Muscle of back (tissue), 11 donors: Measurements from ENCODE around the gene ATP1A4. TPM values are rescaled to one million over a fixed set of nuclear protein-coding genes. Genes with fewer than 3 reads are reported as not detected.
"Not testable (repeated sequence)": the region's sequence is repeated elsewhere in the genome, so short reads cannot be mapped to it uniquely, and the experiment has no call there.

ENCODE experiments used
- DNase-seq, 3 donors: peaks; one replicate each; pipeline versions ENCODE4 v3.0.0 to v3.0.0-alpha.2; 2013
- polyA plus RNA-seq, 10 donors: library from polyadenylated mRNA; unstranded; fragments of 120-200 nt; gene quantifications; one replicate each; pipeline ENCODE4 v1.2.1, GENCODE V29; 2013; ENCODE audit not compliant: insufficient read length in 10 of 10

The ATP1A4 gene
- polyA plus RNA-seq, 10 donors = 0.71 to 6.2 (median 2.3) TPM

DNA sequence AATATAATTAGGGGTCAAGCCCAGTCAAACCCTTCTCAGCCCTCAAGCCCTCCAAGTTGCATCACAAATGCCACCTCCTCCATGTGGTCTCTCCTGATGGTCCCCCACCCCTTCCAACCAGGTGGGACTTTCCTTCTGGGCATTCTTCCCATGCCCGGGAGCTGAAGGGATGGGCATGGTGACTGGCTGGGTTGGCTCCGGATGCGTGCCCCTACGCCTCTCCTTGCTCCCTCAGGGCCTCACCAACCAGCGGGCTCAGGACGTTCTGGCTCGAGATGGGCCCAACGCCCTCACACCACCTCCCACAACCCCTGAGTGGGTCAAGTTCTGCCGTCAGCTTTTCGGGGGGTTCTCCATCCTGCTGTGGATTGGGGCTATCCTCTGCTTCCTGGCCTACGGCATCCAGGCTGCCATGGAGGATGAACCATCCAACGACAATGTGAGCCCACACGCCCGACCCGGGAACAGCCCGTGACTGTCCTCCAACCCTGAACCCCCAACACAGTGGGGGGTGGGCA lies 28.4 kb upstream of the ATP1A4 start:
- no peak for DNase-seq

DNA sequence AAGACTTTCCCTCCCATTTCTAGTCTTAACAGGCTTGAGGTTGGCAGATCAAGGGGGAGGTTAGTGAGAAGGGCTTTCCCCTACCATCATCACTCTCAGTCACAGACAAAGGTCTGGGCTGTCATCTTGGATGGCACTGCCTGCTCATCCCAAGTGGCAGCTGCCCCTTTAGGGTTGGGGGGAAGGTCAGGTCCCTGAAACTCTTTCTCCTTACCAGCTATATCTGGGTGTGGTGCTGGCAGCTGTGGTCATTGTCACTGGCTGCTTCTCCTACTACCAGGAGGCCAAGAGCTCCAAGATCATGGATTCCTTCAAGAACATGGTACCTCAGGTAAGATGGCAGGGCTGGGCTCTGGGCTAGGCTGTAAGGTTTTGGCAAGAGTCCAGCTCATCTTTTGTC lies 27.7 kb upstream of the ATP1A4 start:
- DNase-seq = no peak

DNA sequence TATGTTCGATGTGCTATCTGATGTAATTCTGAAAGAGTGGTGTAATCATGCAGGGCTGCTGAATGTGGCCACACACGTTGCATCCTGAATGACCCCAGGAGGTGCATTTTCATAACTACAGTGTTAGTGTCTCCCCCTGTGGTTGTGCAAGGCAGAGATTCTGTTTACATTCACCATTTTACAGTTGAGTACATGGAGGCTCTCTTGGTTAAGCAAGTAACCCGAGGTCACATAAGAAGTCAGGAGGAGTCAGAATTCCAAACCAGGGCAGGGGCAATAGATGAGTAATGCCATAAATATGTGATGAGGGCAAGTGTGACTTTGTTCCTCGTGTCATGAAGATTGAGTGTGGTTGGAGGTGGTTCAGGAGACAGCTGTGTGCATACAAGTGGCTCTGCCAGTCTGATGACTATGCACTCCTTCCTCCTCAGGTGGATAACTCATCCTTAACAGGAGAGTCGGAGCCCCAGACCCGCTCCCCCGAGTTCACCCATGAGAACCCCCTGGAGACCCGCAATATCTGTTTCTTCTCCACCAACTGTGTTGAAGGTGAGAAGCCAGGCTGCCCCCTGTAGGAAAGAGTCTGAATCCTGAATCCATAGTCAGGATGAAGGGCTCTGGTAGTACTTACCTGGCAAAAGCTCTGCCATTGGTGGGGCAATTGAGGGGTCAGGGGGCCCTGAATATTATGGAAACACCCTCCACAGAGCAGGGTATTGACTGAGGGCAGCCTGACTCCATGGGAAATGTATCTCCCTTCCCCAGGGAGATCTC lies 26.5 kb upstream of the ATP1A4 start:
- no peak for DNase-seq

DNA sequence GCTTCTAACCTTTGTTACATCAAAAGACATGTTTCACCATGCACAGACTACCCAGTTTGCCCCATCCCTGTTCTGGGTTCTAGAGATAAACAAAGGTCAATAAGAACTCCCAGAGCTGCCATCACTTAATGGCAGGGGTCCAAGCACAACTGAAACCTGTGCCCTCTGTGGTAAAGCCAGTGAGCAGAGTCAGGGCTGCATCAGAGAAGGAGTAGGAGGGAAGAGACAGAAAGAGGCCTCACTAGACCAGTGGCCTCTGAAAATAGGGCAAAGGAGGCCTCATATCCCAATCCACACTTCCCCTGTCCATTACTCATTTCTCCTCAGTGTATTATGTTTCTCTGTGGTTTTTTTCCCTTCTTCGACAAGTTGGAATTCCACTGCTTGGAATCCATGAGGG lies 25.7 kb upstream of the ATP1A4 start:
- no peak for DNase-seq

DNA sequence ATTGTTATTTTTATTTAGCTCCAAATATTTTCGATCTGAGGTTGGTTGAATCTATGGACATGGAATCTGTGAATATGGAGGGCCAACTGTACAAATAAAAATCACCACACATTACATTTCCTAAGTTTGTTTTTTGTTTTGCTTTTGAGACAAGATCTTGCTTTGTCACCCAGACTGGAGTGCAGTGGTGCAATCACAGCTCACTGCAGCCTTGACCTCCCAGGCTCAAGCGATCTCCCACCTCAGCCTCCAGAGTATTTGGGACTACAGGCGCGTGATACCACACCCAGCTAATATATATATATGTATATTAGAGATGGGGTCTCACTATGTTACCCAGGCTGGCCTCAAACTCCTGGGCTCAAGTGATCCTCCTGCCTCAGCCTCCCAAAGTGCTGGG lies 25.1 kb upstream of the ATP1A4 start:
- DNase-seq = not testable (repeated sequence)

DNA sequence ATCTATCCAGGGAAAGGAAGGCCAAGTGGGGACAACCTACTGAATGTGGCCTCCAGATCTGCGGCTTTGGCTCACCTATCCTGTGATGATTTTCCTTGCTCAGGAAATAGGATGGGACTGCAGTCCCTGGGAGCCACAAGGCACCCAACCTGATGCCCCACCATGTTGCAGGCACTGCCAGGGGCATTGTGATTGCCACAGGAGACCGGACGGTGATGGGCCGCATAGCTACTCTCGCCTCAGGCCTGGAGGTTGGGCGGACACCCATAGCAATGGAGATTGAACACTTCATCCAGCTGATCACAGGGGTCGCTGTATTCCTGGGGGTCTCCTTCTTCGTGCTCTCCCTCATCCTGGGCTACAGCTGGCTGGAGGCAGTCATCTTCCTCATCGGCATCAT lies 24.0 kb upstream of the ATP1A4 start:
- DNase-seq = no peak

DNA sequence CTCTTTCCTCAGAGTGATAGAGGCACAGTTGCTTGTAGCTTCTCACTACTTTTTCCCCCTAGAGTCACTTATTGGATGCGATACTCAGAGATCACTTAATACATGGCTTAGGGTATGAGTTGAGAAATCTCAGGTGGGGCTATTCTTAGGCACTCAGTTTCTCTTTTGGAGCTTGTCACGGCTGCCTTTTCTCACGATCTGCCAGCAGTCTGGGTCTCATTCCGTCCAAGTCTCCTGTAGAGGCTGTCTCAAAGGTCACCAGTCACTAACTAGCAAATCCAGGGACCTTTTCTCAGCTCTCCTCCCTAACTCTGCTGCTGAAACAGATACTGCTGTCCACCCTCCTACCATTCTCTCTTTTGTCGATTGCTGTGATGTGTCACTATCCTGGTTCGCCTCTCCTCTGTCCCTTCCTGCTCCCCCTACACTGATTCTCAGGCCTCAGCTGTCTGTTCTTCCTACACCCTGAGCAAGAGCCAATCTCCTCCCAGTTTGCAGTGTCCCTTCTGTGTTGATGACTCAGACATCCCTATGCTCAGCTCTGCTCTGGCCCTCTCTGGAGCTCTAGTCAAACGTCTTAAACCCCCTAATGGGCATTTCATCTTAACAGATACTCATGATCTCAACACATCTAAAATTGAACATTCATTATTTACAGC lies 23.4 kb upstream of the ATP1A4 start:
- DNase-seq = peak in 1 of 3 donors; percentile 49

DNA sequence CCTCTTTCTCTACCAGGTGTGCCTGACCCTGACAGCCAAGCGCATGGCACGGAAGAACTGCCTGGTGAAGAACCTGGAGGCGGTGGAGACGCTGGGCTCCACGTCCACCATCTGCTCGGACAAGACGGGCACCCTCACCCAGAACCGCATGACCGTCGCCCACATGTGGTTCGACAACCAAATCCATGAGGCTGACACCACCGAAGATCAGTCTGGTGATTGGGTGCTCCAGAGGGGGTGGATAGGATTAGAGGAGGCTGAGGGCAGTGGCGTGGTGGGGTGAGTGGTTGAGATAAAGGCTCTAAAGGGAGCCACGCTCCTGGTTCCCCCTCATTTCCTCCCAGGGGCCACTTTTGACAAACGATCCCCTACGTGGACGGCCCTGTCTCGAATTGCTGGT lies 22.8 kb upstream of the ATP1A4 start:
- DNase-seq = no peak

DNA sequence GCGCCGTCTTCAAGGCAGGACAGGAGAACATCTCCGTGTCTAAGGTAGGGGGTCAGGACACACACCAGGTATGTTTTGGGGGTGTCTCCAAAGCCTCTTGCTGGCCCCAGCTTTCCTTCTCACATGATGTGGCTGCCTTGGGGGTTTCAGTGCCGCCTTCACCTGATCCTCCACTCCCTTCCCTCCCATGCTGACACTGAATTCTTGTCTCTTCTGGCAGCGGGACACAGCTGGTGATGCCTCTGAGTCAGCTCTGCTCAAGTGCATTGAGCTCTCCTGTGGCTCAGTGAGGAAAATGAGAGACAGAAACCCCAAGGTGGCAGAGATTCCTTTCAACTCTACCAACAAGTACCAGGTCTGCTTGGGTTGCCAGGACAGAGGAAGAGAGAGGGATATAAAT lies 22.4 kb upstream of the ATP1A4 start:
- DNase-seq = no peak

DNA sequence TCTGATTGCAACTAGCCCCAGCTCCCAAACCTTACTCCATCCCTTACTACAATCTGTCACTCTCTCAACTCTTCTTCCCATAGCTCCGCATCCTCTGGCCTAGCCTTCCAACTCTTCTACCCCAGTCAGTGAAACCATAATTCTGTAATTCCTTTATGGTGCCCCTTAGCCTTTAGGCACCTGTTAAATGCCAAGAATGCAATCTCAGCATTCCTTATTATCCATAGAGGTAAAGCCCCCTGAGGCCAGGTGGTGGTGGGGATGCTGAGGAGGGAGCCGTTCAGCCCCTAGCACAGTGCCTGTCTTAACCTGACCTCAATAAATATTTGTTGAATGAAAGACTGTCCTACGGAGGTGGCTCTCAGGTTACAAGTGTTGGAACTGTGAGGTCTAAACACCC lies 21.8 kb upstream of the ATP1A4 start:
- no peak for DNase-seq

DNA sequence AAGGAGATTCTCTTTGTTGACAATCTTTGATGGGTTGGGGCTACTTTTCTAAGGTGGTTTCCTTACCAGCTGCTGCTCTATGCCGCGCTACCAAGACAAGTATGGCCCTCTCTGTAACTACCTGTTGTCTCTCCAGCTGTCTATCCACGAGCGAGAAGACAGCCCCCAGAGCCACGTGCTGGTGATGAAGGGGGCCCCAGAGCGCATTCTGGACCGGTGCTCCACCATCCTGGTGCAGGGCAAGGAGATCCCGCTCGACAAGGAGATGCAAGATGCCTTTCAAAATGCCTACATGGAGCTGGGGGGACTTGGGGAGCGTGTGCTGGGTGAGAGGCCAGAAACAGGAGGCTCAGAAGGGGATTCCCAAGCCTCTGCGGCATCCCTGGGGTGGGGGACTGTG lies 21.4 kb upstream of the ATP1A4 start:
- DNase-seq = no peak

DNA sequence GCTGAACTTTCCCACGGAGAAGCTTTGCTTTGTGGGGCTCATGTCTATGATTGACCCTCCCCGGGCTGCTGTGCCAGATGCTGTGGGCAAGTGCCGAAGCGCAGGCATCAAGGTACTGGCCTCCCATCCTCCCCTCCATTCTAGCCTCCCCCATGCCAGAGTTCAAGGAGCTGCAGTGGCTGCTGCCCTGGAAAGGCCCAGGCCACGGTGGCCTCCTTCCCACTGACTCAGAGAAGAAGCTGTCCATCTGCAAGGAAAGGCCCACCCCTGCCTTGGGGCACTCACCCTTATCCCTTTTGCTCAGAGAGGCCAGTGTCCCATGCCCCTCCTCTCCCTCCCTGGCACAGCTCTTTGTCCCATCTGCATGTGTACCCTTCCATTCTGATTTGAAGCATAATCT lies 20.9 kb upstream of the ATP1A4 start:
- DNase-seq = no peak

DNA sequence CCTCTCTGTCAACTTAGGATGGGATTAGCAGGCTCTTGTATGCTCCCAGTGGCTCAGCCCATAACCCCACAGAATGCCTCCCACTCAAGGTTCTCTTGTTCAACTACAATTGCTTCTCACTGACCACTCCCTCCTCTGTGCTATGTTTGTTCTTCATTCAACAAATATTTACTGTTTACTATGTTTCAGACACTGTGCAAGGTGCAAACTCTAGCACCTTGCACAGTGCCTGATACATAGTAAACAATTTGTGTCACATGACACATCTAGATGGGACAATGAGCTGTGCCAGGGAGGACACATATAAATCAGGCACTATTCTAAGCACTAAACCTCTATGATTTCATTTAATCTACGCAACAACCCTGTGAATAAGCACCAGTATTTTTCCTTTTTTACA lies 20.5 kb upstream of the ATP1A4 start:
- DNase-seq = no peak

DNA sequence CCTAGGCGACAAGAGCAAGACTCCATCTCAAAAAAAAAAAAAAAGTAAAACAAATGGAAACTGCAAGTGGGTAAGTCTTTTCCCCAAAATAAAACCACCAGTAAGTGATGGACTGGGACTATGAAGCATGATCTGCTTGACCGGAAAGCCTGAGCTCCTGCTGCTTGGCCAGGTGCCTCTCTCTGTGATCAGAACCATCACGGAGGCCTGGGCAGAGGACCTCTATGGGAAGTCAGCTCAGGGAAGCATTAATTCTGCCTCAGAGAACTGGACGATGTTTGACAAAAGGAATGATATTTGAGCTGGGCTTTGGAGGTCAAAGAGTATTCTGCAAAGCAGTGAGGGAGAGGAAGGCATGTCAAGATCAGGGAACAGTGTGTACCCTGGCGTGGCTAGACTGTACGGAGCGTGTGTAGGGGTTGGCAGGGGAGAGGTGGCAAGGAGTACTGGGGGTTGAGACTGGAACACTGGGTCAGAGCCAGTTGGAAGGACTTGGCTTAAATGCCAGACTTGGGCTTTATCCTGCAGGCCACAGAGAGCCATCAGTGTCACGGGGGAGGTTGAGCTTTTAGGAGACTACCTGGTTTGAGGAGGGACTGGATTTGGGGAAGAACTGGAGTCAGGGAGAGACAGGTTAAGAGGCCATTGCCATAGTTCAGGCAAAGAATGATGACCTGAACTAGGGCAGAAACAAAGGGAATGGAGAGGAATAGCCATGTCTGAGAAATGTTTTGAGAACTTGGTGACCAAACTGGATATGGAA lies 19.4 kb upstream of the ATP1A4 start:
- DNase-seq = no peak

DNA sequence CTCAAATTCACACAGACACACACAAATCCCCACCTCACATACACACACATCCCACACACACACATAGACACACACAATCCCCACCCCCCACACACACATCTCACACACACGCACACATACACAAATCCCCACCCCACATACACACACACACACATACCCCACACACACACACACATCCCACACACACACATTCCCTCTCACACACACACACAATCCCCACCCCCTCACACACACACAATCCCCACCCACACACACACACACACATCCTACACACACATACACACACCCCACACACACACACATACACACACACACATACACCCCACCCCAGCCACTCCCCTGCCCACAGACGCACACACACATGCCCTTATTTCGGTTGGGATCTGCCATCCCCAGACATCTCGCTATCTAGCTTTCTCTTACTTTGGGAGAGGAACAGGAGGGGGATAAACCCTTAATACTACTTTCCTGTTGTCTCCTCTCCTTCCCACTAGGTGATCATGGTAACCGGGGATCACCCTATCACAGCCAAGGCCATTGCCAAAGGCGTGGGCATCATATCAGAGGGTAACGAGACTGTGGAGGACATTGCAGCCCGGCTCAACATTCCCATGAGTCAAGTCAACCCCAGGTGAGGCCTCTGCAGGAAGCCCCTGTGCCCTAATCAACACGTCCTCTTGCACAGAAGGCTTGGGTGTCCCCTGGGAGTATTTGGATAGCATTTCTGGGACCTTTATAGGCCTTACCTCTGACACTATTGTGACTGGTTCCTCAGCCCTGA lies 17.2 kb upstream of the ATP1A4 start:
- no peak for DNase-seq

DNA sequence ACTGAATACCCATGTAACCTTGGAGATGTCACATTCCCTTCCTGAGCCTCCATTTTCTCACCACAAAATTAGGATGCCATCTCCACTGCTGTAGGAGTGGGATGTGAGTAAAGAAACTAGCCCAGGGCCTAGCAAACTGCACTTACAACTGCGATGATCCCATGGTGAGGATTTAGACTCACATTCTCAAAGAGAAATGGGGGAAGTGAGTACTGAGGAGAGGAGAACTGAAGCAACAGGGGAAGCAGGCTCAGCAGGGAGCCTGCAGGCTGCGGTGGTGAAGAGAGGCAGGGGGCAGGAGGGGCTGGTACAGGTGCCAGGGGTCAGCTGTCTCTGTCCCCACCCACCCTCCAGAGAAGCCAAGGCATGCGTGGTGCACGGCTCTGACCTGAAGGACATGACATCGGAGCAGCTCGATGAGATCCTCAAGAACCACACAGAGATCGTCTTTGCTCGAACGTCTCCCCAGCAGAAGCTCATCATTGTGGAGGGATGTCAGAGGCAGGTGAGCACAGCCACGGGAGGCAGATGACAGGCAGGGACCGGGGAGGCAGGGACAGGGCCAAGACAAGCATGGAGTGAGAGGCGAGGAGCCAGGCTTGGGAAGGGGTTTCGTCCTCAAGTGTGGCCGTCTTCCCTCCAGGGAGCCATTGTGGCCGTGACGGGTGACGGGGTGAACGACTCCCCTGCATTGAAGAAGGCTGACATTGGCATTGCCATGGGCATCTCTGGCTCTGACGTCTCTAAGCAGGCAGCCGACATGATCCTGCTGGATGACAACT lies 16.4 kb upstream of the ATP1A4 start:
- DNase-seq = no peak

DNA sequence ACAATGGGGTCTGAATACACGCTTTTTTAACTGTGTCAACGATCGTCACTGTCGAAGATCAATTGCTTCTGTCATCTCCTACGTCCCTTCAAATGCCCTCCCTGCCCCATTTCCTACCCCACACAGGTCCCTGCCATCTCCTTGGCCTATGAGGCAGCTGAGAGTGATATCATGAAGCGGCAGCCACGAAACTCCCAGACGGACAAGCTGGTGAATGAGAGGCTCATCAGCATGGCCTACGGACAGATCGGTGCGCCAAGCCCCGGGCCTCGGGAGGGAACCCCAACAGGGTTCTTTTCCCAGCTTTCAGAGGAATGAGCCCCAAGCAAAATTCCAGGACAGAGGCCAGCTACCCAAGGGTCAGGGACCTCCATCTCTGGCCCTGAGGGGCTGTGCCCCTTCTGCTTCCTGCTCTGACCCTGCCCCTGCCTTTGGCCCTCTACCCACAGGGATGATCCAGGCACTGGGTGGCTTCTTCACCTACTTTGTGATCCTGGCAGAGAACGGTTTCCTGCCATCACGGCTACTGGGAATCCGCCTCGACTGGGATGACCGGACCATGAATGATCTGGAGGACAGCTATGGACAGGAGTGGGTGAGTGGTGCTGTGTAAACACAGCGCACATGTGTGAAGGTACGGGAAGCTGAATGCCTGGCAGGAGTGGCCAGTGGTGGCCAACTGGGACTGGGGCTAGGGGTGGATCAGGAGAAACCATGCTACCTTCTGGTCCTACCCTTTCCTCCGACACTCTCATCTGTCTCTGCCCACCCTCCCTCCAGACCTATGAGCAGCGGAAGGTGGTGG lies 15.1 kb upstream of the ATP1A4 start:
- DNase-seq = no peak

DNA sequence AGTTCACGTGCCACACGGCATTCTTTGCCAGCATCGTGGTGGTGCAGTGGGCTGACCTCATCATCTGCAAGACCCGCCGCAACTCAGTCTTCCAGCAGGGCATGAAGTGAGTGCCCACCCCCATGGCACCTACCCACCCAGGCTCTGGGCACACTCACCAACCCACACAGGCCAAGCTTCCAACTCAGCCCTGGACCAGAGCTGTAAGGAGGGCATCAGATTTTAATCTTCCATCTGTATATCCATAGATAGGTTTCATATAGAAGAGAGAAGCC lies 14.5 kb upstream of the ATP1A4 start:
- no peak for DNase-seq

DNA sequence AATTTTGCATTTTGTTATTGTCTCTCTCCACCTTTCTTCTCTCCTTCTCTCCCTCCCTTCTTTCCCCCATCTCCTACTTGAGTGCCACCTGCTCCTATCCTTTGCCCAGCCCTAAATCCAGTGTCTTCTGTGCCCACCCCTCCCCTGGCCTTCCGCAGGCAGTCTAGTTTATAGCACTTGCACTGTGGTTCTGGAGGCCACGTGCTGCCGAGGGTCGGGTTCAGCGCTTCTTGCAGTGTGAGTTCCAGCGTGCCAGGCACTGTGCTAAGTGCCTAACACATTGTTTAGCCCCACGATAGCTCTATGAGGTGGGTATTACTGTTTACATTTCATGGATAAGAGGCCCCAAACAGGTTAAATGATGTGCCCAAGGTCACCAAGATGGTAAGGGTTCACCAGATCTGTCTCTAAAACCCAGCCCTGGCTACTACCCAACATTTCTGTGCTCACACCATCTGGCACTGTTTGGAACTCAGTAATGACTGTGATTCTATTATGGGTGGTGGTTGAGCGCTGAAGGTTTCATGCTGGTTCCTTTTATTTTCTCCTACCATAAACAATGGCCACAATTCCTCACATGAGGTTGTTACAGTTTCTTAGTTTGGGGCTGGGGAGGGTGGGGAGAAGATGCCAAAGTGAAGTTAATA lies 14.1 kb upstream of the ATP1A4 start:
- no peak for DNase-seq

DNA sequence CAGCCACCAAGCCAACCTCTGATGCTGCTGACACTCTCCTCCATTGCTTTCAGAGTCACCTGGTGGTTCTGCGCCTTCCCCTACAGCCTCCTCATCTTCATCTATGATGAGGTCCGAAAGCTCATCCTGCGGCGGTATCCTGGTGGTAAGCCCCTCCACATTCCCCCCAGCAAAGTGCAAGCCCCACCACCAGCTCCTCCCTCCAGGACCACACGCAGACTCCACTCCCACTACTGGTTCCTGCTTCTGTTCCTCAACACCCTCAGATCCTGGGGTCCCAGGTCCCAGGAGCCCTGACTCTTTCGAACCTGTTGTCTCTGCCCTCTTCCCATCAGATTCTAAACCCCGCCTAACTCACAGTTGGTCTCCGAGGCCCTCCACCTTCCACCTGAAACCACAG lies 11.6 kb upstream of the ATP1A4 start:
- no peak for DNase-seq
